Measurements from ENCODE around the gene CNTNAP2. TPM values are rescaled to one million over a fixed set of nuclear protein-coding genes. Genes with fewer than 3 reads are reported as not detected.
"Not testable (repeated sequence)": the region's sequence is repeated elsewhere in the genome, so short reads cannot be mapped to it uniquely, and the experiment has no call there.

Gene CNTNAP2
- total RNA-seq, 2 experiments from 2014 or later: 0.28 TPM; not detected in 1

DNA sequence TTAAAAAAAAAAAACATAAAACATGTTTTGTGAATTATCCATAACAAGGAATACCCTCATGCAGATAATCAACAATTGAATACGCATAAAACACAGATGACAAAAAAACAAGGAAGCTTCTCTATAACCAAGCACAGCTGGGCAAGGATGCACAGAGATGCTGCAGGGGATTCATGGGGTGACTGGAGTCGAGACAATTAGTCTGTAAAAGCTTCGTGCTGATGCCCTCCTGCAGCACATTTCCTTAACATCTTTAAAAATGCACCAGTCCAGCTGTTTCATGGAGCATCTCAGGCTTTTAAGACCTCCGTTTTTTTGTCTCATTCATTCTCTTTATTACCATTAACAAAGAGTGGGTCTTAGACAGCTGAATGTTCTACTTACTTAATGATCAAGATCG is 1680.0 kb downstream of the CNTNAP2 start:
- H3K36me3 ChIP-seq (ENCODE audit: insufficient read depth, low read length): no peaks in the 10 kb centered on the region
- BruUV-seq (replicated peaks): no TSS peak
- no peaks in the 10 kb centered on the region for H3K79me2 ChIP-seq (ENCODE audit: insufficient read depth, low read depth, low read length)
- no peaks in the 10 kb centered on the region for H3K9me2 ChIP-seq (ENCODE audit: insufficient read depth, low read length)
- POLR2A ChIA-PET: interaction anchor here (1.1 kb wide), 1 partner anchor 12 kb away, joined by 4 read pairs; no protein-coding TSS in a partner anchor
- DNase-seq (ENCODE audit: low spot score): no peak
- no peaks in the 10 kb centered on the region for H3K4me1 ChIP-seq (ENCODE audit: insufficient read depth, low read length, poor library complexity, severe bottlenecking)
- no peak overlapping the region for H3K4me2 ChIP-seq (ENCODE audit: low read length)
- CTCF ChIA-PET (ENCODE audit: unreplicated experiment): no interaction called here
- no peak overlapping the region for H3K4me3 ChIP-seq (ENCODE audit: low read depth, low read length, poor library complexity, severe bottlenecking)
- intact Hi-C loops (cut with micrococcal nuclease; ENCODE audit: unreplicated experiment): no loop called here
- no peak for TF ChIP-seq EZH2phosphoT487 (IDR thresholded peaks at IDR 0.05; ENCODE audit: borderline replicate concordance, low read depth, low read length)
- TF ChIP-seq, protein P1, sequence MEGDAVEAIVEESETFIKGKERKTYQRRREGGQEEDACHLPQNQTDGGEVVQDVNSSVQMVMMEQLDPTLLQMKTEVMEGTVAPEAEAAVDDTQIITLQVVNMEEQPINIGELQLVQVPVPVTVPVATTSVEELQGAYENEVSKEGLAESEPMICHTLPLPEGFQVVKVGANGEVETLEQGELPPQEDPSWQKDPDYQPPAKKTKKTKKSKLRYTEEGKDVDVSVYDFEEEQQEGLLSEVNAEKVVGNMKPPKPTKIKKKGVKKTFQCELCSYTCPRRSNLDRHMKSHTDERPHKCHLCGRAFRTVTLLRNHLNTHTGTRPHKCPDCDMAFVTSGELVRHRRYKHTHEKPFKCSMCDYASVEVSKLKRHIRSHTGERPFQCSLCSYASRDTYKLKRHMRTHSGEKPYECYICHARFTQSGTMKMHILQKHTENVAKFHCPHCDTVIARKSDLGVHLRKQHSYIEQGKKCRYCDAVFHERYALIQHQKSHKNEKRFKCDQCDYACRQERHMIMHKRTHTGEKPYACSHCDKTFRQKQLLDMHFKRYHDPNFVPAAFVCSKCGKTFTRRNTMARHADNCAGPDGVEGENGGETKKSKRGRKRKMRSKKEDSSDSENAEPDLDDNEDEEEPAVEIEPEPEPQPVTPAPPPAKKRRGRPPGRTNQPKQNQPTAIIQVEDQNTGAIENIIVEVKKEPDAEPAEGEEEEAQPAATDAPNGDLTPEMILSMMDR (conservative IDR thresholded peaks at IDR 0.05; ENCODE audit: low read length): no peak
- H3K27ac ChIP-seq (ENCODE audit: low read depth, low read length, poor library complexity, severe bottlenecking): no peak overlapping the region
- no peaks in the 10 kb centered on the region for H3K9me3 ChIP-seq (ENCODE audit: low read length)
- H2AFZ ChIP-seq (ENCODE audit: low read length): no peak overlapping the region
- H4K20me1 ChIP-seq (ENCODE audit: insufficient read depth, low read length): no peaks in the 10 kb centered on the region

DNA sequence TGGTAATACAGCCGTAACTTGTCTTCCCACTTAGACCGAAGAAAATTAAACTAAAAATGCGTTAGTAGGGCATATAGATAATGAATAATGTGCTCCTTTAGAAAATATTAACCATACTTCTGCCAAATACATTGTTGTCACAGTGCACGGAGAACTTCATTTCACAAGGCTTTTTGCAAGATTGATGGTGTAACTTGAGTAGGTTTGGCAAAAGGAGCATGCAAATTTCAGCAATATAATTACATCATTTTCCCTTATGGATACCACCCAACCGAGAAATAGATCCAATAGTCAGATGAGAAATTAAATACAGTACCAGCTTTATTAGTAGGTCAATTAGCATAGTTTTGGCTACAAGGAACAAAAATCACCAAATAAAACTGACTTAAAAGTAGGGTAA is 1681.4 kb downstream of the CNTNAP2 start:
- no peak overlapping the region for H3K4me2 ChIP-seq (ENCODE audit: low read length)
- no peak overlapping the region for H2AFZ ChIP-seq (ENCODE audit: low read length)
- no peaks in the 10 kb centered on the region for H3K79me2 ChIP-seq (ENCODE audit: insufficient read depth, low read depth, low read length)
- intact Hi-C loops (cut with micrococcal nuclease; ENCODE audit: unreplicated experiment): no loop called here
- H3K36me3 ChIP-seq (ENCODE audit: insufficient read depth, low read length): no peaks in the 10 kb centered on the region
- TF ChIP-seq, protein P1 (conservative IDR thresholded peaks at IDR 0.05; ENCODE audit: low read length): no peak
- no peak for TF ChIP-seq EZH2phosphoT487 (IDR thresholded peaks at IDR 0.05; ENCODE audit: borderline replicate concordance, low read depth, low read length)
- ChIA-PET CTCF (ENCODE audit: unreplicated experiment) (no interaction called here), POLR2A (interaction anchor here (0.6 kb wide), 1 partner anchor 61 kb away, joined by 6 read pairs; no protein-coding TSS in a partner anchor)
- no peak overlapping the region for H3K4me3 ChIP-seq (ENCODE audit: low read depth, low read length, poor library complexity, severe bottlenecking)
- no peaks in the 10 kb centered on the region for H4K20me1 ChIP-seq (ENCODE audit: insufficient read depth, low read length)
- no peak overlapping the region for H3K27ac ChIP-seq (ENCODE audit: low read depth, low read length, poor library complexity, severe bottlenecking)
- no TSS peak for BruUV-seq (replicated peaks)
- H3K4me1 ChIP-seq (ENCODE audit: insufficient read depth, low read length, poor library complexity, severe bottlenecking): no peaks in the 10 kb centered on the region
- H3K9me3 ChIP-seq (ENCODE audit: low read length): no peaks in the 10 kb centered on the region
- H3K9me2 ChIP-seq (ENCODE audit: insufficient read depth, low read length): no peaks in the 10 kb centered on the region
- DNase-seq (ENCODE audit: low spot score): no peak

DNA sequence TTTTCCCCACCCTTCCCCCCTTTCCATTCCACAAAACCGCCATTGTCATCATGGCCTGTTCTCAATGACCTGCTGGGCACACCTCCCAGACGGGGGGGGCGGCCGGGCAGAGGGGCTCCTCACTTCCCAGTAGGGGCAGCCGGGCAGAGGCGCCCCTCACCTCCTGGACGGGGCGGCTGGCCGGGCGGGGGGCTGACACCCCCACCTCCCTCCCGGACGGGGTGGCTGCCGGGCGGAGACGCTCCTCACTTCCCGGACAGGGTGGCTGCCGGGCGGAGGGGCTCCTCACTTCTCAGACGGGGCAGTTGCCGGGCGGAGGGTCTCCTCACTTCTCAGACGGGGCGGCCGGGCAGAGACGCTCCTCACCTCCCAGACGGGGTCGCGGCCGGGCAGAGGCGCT is 1685.2 kb downstream of the CNTNAP2 start:
- H3K4me2 ChIP-seq (ENCODE audit: low read length); H4K20me1 ChIP-seq (ENCODE audit: insufficient read depth, low read length); intact Hi-C loops (cut with micrococcal nuclease; ENCODE audit: unreplicated experiment); H3K9me3 ChIP-seq (ENCODE audit: low read length); H3K79me2 ChIP-seq (ENCODE audit: insufficient read depth, low read depth, low read length); H3K4me3 ChIP-seq (ENCODE audit: low read depth, low read length, poor library complexity, severe bottlenecking); H3K36me3 ChIP-seq (ENCODE audit: insufficient read depth, low read length); H3K4me1 ChIP-seq (ENCODE audit: insufficient read depth, low read length, poor library complexity, severe bottlenecking); POLR2A ChIA-PET; H2AFZ ChIP-seq (ENCODE audit: low read length); DNase-seq (ENCODE audit: low spot score); BruUV-seq (replicated peaks); H3K9me2 ChIP-seq (ENCODE audit: insufficient read depth, low read length); CTCF ChIA-PET (ENCODE audit: unreplicated experiment); H3K27ac ChIP-seq (ENCODE audit: low read depth, low read length, poor library complexity, severe bottlenecking): not testable (repeated sequence)
